ENCODE results near the gene MYLK4. TPM values are rescaled to one million over a fixed set of nuclear protein-coding genes. Genes with fewer than 3 reads are reported as not detected.
A peak's percentile ranks its signal among the peaks of the same experiment; 100 is the strongest.

MYLK4 gene
- total RNA-seq, 2 donors from 2014 or later, result 1.0 to 3.6 TPM

DNA sequence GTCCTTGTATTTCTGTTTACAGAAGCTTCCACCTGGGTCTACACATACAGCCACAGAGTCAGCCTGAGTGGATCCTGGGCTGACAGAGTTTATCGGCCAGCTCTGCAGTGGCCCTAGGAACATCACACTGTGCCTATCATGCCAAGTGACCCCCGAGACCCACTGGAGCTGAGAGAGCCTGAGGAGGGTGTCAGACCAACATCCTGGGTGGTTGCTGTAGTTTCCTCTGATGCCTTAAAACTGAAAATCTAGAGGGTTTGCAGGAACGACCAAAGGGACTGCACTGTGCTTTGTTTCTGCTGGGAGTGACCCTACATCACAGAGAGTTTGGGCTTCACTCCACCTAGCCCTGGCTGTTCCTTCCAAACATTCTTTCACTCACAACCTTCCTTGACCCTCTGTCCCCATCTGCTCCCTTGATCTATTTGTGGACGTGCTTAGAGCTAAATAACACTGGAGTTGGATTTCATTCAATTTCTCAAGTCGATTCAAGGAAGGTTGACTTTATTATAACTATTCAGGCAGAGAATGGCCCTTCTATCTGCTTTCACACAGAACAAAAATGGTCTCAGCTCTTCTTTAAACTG lies 18.1 kb downstream of the MYLK4 start:
- no peak for DNase-seq (ENCODE audit: low spot score)
- Histone ChIP-seq H3K4me3 (no peak overlapping the region), H3K4me1 (peaks cover 0 to 63% of the 10 kb centered on the region in 2 donors)

DNA sequence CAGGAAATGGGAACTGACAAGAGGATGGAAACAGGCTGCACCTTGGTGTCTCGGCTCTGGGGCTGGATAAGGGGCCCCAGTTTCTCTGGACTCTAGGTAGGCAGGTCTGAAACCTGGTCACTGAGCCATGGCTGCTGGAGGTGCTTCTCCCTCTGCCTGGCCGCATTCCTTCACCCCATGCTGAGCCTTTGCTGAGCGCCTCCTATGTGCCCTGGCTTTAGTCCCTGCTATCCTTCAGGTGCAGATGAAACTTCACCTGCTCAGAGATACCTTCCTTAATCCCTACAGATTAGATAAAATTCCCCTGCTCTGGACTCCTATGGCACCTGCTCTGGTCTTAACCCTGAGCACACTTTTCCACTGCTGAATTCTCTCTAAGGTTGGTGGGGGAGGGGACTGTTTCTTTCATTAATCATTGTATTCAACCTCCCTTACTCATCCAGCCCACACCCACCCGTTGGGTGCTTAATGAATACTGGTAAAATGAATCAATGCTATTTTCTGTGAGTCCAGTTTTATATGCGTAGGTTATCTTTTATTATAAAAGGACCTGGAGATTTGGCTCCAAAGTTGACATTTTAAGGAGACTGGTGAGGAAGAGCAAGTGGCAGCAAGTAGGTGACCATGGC lies 19.3 kb downstream of the MYLK4 start:
- H3K4me1 ChIP-seq, result peaks cover 0 to 74% of the 10 kb centered on the region in 2 donors
- TF ChIP-seq, protein P1, sequence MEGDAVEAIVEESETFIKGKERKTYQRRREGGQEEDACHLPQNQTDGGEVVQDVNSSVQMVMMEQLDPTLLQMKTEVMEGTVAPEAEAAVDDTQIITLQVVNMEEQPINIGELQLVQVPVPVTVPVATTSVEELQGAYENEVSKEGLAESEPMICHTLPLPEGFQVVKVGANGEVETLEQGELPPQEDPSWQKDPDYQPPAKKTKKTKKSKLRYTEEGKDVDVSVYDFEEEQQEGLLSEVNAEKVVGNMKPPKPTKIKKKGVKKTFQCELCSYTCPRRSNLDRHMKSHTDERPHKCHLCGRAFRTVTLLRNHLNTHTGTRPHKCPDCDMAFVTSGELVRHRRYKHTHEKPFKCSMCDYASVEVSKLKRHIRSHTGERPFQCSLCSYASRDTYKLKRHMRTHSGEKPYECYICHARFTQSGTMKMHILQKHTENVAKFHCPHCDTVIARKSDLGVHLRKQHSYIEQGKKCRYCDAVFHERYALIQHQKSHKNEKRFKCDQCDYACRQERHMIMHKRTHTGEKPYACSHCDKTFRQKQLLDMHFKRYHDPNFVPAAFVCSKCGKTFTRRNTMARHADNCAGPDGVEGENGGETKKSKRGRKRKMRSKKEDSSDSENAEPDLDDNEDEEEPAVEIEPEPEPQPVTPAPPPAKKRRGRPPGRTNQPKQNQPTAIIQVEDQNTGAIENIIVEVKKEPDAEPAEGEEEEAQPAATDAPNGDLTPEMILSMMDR (IDR thresholded peaks at IDR 0.05), result no peak
- H3K27me3 ChIP-seq, result no peaks in the 10 kb centered on the region
- peak overlapping the region; percentile 74 to 89 for H3K27ac ChIP-seq
- H3K4me3 ChIP-seq, result no peak overlapping the region
- no peaks in the 10 kb centered on the region for H3K9me3 ChIP-seq
- DNase-seq (ENCODE audit: low spot score), result no peak
- no peaks in the 10 kb centered on the region for H3K36me3 ChIP-seq

More for the DNA sequence above, 18.1 kb downstream of the MYLK4 start:
- peak overlapping the region; percentile 74 to 89 for H3K27ac ChIP-seq
- TF ChIP-seq, protein P1 (IDR thresholded peaks at IDR 0.05), result no peak
- no peaks in the 10 kb centered on the region for H3K27me3 ChIP-seq
- H3K36me3 ChIP-seq, result no peaks in the 10 kb centered on the region
- no peaks in the 10 kb centered on the region for H3K9me3 ChIP-seq

DNA sequence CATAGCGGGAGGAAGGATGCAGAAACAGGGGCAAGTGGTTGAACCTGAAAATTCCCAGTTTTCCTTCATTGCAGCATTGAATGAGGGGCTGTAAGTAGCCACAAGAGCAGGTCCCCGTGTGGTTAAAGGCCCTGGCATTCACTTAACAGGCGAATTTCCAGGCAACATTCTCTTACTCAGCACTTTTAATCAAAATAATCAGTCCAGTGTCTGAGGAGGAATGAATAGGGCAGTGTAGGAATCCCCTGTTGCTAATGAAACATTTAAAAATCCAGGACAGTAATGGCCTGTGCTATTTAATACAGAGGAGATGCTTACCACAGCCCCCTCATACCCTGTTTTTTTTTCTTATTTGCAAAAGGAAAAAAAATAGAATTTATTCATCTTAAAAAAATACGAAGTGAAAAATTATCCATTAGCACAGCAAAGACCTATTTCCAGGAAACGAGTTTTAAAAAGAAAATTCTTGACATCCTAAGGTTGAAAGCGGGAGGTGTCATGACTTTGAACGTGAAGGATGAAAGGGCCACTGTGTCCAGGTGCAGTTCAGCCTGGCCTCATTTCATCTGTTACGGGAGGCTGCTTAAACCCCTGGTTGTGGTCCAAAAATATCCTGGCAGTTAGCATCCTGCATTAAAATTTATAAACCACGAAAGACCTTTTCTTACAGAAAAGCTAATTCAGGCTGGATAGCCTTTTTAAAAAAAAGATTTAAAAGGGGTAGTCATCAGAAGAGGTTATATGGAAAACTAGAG lies 20.2 kb downstream of the MYLK4 start:
- Histone ChIP-seq H3K36me3 (no peaks in the 10 kb centered on the region), H3K4me3 (no peak overlapping the region), H3K27me3 (no peaks in the 10 kb centered on the region), H3K9me3 (no peaks in the 10 kb centered on the region), H3K27ac (peak overlapping the region; percentile 33 to 89), H3K4me1 (peaks cover 0 to 74% of the 10 kb centered on the region in 2 donors)
- DNase-seq (ENCODE audit: low spot score), result no peak
- TF ChIP-seq, protein P1 (IDR thresholded peaks at IDR 0.05), result no peak

DNA sequence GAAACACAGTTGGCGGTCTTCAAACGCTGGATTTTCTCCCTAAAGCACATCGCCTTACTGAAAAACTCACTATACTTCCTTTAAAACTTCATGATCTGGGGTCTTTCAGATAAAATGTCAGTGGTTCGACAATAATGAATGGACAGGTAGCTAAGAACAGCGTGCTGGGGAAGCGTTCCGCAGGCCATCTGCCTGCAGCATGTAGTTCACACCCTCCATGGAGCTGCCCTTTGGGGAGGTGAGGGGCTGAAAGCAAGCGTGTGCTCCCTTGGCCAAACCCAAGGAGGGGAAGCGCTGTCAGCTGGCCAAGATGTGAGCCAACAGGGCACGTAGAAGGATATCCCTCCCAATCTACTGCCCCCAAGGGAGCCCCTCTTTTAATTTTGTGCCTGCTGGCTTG lies 20.8 kb downstream of the MYLK4 start:
- DNase-seq (ENCODE audit: low spot score), result no peak
- Histone ChIP-seq H3K4me3 (no peak overlapping the region), H3K9me3 (no peaks in the 10 kb centered on the region), H3K27ac (peak overlapping the region; percentile 33 to 89), H3K4me1 (peaks cover 0 to 72% of the 10 kb centered on the region in 2 donors), H3K27me3 (no peaks in the 10 kb centered on the region), H3K36me3 (no peaks in the 10 kb centered on the region)
- TF ChIP-seq, protein P1 (IDR thresholded peaks at IDR 0.05), result no peak

DNA sequence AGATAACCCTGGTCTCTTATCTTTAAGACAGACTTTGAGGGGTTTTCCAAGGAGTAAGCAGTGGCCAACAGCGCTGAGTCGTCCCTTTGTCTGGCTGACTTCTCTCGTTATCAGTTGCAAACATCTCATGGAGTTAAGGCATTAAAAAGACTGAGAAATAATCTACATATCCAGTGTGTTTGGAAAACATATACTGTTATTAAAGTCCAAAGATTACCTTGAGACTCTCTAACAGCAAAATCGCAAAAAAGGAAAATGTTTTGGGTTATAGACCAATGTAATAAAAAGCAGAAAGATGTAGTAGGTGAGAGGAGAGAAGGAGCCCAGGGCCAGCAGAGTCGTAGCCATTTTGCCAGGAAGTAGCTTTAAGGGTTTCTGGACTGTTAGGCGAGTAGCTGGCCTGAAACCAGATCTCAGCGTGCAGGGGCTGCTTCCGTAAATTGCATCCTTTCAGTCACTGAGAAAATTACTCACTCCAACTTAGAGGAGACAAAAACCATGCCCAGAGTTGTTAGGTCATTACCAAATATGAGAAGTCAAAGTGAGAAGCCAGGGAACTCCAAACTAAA lies 24.6 kb downstream of the MYLK4 start:
- DNase-seq (ENCODE audit: low spot score), result no peak
- Histone ChIP-seq H3K27ac (peak overlapping the region in 1 of 2 donors; percentile 8), H3K27me3 (no peaks in the 10 kb centered on the region), H3K36me3 (no peaks in the 10 kb centered on the region), H3K4me3 (no peak overlapping the region), H3K4me1 (peaks cover 0 to 35% of the 10 kb centered on the region in 2 donors), H3K9me3 (no peaks in the 10 kb centered on the region)
- TF ChIP-seq, protein P1 (IDR thresholded peaks at IDR 0.05), result no peak
